Calu3 (cell line): ENCODE measurements around the gene SLIT1. TPM values are rescaled to one million over a fixed set of nuclear protein-coding genes. Genes with fewer than 3 reads are reported as not detected.
A peak's percentile ranks its signal among the peaks of the same experiment; 100 is the strongest.

Experiments used
- BruUV-seq: library from RNA; stranded (reverse); fragments of 400-500 nt; replicated peaks from 2 replicates; lab custom pipeline; 2021; lab: Mats Ljungman, UMichigan
- CTCF ChIA-PET: fragments of 300-600 bp; sonication (Branson Sonifier 250); formaldehyde crosslinking; loops from one replicate; lab custom pipeline; 2022; ENCODE audit warnings: antibody characterized with exemption; lab: Charles Lee
- DNase-seq: peaks from one replicate; pipeline ENCODE4 v3.0.0; 2022
- H3K27ac Mint-ChIP-seq: one replicate; pipeline ENCODE4 v1.8.0; 2022; ENCODE audit warnings: mixed read lengths; ENCODE audit not compliant: unreplicated experiment
- H3K27me3 Mint-ChIP-seq: one replicate; pipeline ENCODE4 v1.8.0; 2022; ENCODE audit warnings: mixed read lengths; ENCODE audit not compliant: unreplicated experiment
- H3K36me3 Mint-ChIP-seq: one replicate; pipeline ENCODE4 v1.8.0; 2022; ENCODE audit warnings: mild to moderate bottlenecking, moderate library complexity, mixed read lengths; ENCODE audit not compliant: insufficient read depth, unreplicated experiment
- H3K4me1 Mint-ChIP-seq: one replicate; pipeline ENCODE4 v1.8.0; 2022; ENCODE audit warnings: mild to moderate bottlenecking, low read depth, mixed read lengths; ENCODE audit not compliant: unreplicated experiment
- H3K4me3 Mint-ChIP-seq: one replicate; pipeline ENCODE4 v1.8.0; 2022; ENCODE audit warnings: mild to moderate bottlenecking, low read depth, moderate library complexity, mixed read lengths; ENCODE audit not compliant: unreplicated experiment
- H3K9me3 Mint-ChIP-seq: one replicate; pipeline ENCODE4 v1.8.0; 2022; ENCODE audit warnings: low read depth, mixed read lengths; ENCODE audit not compliant: unreplicated experiment
- CTCF ChIP-seq: fragments of 200-600 bp; IDR thresholded peaks from one replicate; pipeline ENCODE4 v1.8.0; 2022; ENCODE audit warnings: antibody characterized with exemption; ENCODE audit not compliant: unreplicated experiment
- intact Hi-C: fragments of 100-400 bp; cut with micrococcal nuclease; formaldehyde crosslinking; loops from one replicate; pipeline ENCODE4 v1.10.0; 2022; ENCODE audit not compliant: unreplicated experiment
- total RNA-seq: library from RNA; stranded (reverse); gene quantifications from 2 replicates; pipeline ENCODE4 v1.2.3, GENCODE V29; 2022

The SLIT1 gene
- total RNA-seq, 1 experiment from 2014 or later, result not detected

DNA sequence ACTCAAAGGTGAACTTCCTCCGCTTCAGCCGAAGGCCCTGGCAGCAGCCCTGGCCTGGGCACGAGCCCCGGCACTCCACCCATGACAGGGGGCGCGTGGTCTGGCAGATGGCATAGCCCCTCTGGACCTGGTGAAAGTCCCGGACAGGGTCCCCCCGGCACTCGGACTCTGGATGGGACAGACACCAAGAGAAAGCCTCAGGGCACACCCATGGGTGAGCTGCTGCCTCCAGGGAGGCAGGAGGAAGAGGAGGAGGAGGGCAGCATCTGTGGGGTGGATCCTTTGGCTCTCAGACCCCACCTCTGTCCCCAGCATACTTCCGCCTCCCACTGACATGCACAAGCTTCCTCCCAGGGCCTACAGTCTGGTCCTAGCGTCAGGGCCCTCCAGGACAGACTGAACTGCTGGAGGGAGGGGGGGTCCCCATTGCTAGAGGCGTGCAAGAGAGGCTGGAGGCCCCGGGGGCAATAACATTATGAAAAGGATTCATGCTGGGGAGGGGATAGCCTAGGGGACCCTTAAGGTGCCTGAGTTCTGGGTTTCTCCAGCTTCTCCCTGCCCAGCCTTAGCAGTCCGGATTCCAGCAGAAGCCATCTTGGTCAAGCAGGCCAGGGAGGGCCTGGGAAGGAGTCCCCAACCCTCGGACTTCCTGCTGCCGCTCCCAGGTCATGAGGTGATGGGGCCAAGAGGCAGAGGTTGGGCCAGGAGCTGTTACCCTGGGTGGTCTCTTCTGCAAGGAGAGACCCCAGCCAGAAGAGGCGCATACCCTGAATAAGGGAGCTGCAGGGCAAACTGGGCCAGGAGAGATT, 184.4 kb downstream of the SLIT1 start:
- BruUV-seq, result no TSS peak
- CTCF ChIA-PET, result interaction anchor here (1.3 kb wide), 1 partner anchor 12 kb away, joined by 3 read pairs; no protein-coding TSS in a partner anchor
- H3K4me3 Mint-ChIP-seq, result no peak overlapping the region

DNA sequence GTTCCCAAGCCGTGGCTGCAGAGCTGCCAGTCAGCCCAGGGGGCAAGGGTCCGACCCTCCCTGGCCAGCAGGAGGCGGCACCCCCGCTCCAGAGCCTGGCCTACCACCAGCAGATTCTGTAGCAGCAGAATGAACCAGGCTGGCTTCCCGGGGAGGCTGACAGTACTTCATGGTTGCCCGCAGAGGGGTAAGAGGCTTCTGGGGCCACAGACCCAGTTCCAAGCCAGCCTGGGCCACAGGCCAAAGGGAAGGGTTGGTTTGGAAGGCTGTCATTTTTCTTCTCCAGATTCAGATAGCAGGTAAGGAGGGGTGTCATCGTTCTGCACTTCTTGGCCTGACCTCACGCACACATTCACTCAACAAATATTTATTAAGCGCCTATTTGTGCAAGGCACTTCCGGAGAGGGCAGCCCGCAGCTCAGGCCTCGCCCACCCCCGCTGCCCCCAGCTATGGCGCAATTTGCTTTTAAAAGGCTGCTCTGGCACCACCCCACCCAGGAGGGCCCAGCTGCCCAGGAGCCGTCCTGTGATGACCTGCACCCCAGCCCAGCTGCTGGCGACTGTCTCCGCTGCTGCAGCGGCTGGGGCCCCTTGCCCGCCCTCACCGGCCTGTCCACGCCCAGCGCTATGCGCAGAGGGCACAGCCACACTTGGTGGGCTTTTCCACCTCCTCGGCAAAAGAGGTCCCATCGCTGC, 185.1 kb downstream of the SLIT1 start:
- intact Hi-C loops, result no loop called here
- peaks cover 8% of the 10 kb centered on the region for H3K27me3 Mint-ChIP-seq
- BruUV-seq, result no TSS peak
- peaks cover 8% of the 10 kb centered on the region for H3K36me3 Mint-ChIP-seq
- peaks cover 7% of the 10 kb centered on the region for H3K4me1 Mint-ChIP-seq
- no peak overlapping the region for H3K27ac Mint-ChIP-seq
- CTCF ChIA-PET, result no interaction called here
- H3K9me3 Mint-ChIP-seq, result no peaks in the 10 kb centered on the region
- DNase-seq, result no peak
- no peak for TF ChIP-seq CTCF
- no peak overlapping the region for H3K4me3 Mint-ChIP-seq

More for the DNA sequence above, 184.4 kb downstream of the SLIT1 start:
- Mint-ChIP-seq H3K36me3 (peaks cover 8% of the 10 kb centered on the region), H3K27ac (no peak overlapping the region), H3K27me3 (peaks cover 15% of the 10 kb centered on the region), H3K9me3 (no peaks in the 10 kb centered on the region), H3K4me1 (peaks cover 7% of the 10 kb centered on the region)
- intact Hi-C loops, result no loop called here
- no peak for TF ChIP-seq CTCF
- no peak for DNase-seq

GRCh38 chr10:96999987-97000386, 185.8 kb downstream of the SLIT1 start:
- Mint-ChIP-seq H3K4me1 (peaks cover 7% of the 10 kb centered on the region), H3K27ac (peak overlapping the region; percentile 42), H3K4me3 (no peak overlapping the region), H3K9me3 (no peaks in the 10 kb centered on the region), H3K36me3 (peaks cover 8% of the 10 kb centered on the region), H3K27me3 (peaks cover 1% of the 10 kb centered on the region)
- no TSS peak for BruUV-seq
- no peak for DNase-seq
- TF ChIP-seq CTCF, result no peak
- intact Hi-C loops, result no loop called here
- CTCF ChIA-PET, result no interaction called here

- Mint-ChIP-seq H3K9me3 (no peaks in the 10 kb centered on the region), H3K27ac (peak overlapping the region; percentile 42), H3K27me3 (no peaks in the 10 kb centered on the region), H3K36me3 (peaks cover 8% of the 10 kb centered on the region), H3K4me3 (no peak overlapping the region), H3K4me1 (peaks cover 7% of the 10 kb centered on the region)
- no TSS peak for BruUV-seq
- CTCF ChIA-PET, result no interaction called here
- DNase-seq, result no peak
- TF ChIP-seq CTCF, result no peak
- intact Hi-C loops, result no loop called here
Measured at GRCh38 chr10:96999337-96999736, 186.4 kb downstream of the SLIT1 start.
